ENCODE measurements around the gene VTI1B.
"Not testable (repeated sequence)": the region's sequence is repeated elsewhere in the genome, so short reads cannot be mapped to it uniquely, and the experiment has no call there.

Gene VTI1B

DNA sequence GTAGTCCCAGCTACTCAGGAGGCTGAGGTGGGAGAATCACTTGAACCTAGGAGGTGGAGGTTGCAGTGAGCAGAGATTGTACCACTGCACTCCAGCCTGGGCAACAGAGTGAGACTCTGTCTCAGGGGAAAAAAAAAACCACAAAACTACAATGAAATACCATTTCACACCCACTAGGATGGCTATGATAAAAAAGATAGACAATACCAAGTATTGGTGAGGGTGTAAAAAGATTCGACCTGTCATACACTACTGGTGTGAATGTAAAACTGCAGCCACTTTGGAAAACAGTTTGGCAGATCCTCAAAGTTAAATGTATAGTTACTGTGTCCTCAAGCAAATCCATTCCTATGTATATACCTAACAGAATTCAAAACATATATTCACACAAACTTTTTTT lies 48.3 kb downstream of the VTI1B start:
- DNase-seq, result not testable (repeated sequence)

DNA sequence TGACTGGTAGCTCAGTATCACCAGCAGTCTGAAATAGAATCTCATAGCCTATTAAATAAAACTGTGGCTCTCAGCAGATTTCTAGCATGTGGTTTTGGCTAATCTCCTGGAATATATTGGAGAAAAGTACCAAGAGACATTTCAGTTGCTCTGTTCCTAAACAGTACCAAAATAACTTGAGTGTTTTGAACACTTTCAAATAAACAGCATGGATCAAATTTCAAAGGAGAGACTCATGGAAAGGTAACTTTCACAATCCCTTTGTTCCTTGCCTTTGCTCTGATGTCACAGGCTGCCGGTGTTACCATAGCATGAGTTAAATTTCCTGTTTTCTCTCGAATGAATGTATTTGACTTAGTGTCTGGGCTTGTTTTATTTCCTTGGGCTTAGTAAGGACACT lies 51.3 kb downstream of the VTI1B start:
- DNase-seq, result no peak

DNA sequence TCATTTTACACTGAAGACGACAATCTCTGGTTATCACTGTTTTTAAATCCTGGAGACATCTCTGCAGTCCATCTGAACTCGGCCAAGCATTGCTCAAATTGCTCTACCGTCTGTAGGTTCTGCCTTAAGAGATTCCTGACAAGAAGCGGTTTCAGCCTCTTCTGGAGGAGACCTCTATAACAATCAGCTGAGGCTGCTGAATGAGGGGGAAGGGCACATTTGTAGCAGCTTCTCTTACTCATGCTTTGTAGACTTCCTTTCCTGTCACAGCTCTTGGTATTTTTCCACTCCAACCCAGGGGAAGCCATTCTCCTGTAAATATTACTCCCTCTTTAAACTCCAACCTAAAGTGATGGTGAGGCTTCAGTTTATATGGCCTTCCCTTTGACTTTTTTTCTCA lies 51.8 kb downstream of the VTI1B start:
- DNase-seq, result no peak

DNA sequence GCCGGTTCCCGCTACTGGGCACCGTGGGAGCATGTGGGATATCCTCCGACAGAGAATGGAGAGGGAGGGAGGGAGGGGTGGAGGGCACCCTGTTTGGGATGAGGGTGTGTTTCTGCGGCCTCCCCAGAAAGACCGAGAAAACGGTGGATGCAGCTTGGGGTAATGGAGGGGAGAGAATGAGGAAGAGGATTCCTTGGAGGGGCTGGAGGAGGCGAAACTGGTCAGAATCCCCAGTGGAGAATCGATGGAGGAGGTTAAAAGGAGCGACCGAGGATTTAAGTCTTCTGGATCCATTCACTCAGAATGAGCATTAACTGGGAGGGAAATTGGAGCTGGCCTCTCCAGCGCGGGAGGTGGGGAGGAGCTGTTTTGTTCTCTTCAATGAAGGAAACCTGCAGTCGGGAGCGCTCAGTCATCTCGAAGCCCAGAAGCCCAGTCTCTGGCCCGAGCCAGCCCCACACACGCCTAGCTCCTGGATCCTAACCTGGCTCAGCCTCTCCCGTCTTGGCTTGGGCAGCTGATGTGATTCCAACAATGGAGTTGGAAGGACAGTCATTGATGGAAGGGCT lies 54.1 kb downstream of the VTI1B start:
- DNase-seq, result no peak

DNA sequence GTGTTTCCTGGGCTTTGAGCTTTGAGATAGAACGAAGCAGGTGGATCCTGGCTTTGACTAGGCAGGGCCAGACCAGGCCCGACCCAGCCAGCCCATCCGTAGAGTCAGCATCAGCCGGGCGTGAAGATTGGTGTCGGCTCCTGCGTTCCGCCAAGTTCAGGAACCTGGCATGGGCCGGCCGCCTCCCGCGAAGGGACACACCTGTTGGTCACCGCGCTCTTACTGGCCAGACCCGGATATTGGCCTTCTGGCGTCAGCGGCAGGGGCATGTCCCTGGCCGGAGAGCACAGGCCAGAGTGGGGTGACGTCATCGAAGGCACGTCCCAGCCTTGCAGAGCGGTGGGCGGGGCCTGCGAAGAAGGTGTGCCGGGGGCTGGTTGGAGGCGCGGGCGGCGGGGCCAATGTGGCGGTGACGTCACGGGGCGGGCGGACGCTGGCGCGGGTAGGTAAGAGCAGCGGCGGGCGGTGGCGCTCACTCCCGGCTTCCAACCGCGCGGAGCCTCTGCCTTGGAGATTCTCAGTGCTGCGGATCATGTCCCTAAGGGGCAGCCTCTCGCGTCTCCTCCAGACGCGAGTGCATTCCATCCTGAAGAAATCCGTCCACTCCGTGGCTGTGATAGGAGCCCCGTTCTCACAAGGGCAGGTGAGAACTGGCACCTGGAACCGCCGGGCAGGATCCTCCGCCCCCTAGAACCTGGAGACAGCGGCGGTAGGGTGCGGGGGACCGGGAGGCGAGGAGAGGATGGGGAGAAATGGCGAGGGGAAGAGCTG lies 54.8 kb downstream of the VTI1B start, which contains the start of gene ARG2:
Gene ARG2 (plus strand): TSS at position 475 of the 771 bp plus-strand sequence. CDS start 58 bp downstream, at position 533.
- peak; percentile 96 for DNase-seq

GRCh38 chr14:67618617-67619063 lies 55.8 kb downstream of the VTI1B start:
- DNase-seq, result no peak

DNA sequence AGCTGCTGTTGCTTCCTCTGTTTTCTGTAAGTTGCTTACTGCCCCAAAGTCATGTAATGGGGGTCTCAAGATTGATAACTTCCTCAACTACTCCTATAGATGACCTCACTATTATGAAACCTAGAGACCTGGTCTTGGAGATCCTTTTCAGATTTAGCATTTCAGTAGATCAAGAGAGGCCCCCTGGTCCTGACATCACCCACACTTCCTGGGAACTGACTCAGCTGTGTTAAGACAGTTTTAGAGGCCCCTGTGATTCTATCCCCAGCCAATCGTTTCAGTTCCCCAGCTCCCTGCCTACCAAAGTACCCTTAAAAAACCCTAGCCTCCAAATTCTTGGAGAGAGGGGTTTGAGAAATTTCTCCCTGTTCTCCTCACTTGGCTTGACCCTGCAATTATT lies 63.9 kb downstream of the VTI1B start:
- no peak for DNase-seq

- no peak for DNase-seq
Observed at GRCh38 chr14:67609642-67610310, 64.7 kb downstream of the VTI1B start.

- DNase-seq, result no peak
Observed at GRCh38 chr14:67607646-67608045, 66.8 kb downstream of the VTI1B start.

- no peak for DNase-seq
Observed at GRCh38 chr14:67602995-67603545, 71.4 kb downstream of the VTI1B start.

GRCh38 chr14:67602076-67602475 lies 72.4 kb downstream of the VTI1B start:
- no peak for DNase-seq

DNA sequence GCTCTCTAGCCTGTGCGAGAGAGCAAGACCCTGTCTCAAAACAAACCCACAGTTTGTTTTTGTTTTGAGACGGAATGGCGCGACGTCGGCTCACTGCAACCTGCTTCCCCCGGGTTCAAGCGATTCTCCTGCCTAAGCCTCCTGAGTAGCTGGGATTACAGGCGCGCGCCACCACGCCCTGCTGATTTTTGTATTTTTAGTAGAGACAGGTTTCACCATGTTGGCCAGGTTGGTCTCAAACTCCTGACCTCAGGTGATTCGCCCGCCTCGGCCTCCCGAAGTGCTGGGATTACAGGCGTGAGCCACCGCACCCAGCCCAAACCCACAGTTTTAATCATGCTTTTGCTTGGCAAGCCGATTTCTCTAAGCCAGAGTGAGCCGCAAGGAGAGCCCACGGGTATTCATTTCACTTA lies 73.9 kb downstream of the VTI1B start:
- DNase-seq, result not testable (repeated sequence)

DNA sequence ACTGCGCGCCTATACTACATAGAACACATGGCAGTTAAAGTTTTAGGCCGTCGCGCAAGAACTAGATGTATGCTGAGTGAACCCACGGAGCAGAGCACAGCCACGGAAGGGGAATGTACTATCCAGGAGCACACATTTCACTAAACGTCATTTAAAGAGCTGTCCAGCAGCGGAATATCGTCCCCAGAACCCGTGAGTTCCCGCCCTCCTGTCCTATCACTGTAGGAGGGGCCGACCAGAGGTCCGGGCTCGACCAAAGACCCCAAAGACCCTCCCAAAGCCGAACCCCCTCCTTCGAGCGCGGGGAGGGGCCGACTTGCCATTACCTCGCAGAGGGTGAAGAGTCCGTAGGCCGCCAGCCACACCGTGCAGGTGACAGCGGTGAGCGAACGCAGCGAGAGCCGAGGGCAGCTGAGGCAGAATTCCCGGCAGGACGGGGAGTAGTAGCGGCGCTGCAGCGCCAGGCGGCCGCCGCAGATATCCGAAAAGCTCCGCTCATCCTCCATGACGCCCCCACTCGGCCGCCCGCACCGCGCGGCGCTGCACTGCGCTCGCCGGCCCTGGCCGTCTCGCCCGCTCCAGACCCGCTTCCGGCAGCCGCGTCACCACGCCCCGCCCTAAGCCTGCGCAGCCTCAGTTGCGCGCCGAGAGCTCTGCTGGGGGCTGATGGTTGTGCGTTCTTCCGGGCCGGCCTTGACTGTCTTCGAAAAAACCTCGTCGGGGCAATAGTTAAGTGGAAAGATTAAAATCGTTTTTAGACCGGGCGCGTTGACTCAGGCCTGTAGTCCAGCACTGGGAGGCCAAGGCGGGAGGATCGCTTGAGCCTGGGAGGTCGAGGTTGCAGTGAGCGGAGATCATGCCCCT lies 74.5 kb downstream of the VTI1B start, which contains the start of gene PIGH:
Gene PIGH (minus strand): TSS at position 571 of the 864 bp plus-strand sequence. CDS start 65 bp downstream, at position 506.
- DNase-seq, result peak; percentile 93
